Measurements from ENCODE around the gene RXRA. TPM values are rescaled to one million over a fixed set of nuclear protein-coding genes. Genes with fewer than 3 reads are reported as not detected.

Gene RXRA
- total and polyA plus RNA-seq, 2 of the 13 experiments (the other 11 are each of a cell fraction or from before 2014, with no cell fraction given) = 18.9 to 29.2 TPM

DNA sequence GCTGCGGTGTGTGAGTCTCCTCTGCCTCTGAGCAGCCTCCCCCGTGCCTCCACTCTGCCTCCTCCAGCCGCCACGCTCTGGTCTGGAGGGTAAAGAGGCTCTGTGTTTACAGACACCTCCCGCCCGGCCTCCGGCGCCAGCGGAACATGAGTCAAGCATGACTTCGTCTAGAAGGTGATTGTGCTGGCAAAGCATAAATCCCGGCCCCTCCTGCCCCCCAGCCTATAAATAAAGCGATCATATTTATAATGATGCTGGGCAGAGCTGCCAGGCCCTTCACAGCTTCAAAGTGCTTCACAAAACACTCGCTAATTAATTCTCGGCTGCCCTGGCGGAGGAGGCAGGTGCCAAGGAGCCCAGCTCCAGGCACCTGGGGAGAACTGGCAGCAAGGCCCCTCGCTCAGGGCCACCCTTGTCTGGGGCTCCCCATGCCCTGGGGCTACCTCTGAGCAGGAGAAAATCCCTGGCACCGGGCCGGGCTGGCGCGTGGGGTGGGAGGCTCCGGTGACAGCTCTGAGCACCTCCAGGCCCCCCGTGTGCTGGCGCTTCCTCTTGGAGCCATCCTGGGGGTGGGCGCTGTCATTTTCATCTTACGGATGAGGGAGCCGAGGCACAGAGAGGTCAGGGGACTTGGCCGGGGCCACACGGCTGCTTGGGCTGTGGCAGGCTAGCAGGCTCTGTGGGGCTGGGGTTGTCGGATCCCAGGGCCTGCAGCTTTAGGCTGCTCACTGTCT lies 87.8 kb downstream of the RXRA start (continued):
- TF ChIP-seq, protein P1, sequence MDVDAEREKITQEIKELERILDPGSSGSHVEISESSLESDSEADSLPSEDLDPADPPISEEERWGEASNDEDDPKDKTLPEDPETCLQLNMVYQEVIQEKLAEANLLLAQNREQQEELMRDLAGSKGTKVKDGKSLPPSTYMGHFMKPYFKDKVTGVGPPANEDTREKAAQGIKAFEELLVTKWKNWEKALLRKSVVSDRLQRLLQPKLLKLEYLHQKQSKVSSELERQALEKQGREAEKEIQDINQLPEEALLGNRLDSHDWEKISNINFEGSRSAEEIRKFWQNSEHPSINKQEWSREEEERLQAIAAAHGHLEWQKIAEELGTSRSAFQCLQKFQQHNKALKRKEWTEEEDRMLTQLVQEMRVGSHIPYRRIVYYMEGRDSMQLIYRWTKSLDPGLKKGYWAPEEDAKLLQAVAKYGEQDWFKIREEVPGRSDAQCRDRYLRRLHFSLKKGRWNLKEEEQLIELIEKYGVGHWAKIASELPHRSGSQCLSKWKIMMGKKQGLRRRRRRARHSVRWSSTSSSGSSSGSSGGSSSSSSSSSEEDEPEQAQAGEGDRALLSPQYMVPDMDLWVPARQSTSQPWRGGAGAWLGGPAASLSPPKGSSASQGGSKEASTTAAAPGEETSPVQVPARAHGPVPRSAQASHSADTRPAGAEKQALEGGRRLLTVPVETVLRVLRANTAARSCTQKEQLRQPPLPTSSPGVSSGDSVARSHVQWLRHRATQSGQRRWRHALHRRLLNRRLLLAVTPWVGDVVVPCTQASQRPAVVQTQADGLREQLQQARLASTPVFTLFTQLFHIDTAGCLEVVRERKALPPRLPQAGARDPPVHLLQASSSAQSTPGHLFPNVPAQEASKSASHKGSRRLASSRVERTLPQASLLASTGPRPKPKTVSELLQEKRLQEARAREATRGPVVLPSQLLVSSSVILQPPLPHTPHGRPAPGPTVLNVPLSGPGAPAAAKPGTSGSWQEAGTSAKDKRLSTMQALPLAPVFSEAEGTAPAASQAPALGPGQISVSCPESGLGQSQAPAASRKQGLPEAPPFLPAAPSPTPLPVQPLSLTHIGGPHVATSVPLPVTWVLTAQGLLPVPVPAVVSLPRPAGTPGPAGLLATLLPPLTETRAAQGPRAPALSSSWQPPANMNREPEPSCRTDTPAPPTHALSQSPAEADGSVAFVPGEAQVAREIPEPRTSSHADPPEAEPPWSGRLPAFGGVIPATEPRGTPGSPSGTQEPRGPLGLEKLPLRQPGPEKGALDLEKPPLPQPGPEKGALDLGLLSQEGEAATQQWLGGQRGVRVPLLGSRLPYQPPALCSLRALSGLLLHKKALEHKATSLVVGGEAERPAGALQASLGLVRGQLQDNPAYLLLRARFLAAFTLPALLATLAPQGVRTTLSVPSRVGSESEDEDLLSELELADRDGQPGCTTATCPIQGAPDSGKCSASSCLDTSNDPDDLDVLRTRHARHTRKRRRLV (CRISPR knock-in tag; IDR thresholded peaks at IDR 0.05) = no peak
- TF ChIP-seq EP300 (IDR thresholded peaks at IDR 0.05; ENCODE audit: low read depth in 2 of 2, low read length in 2 of 2) (no peak), EP300 (CRISPR knock-in tag; IDR thresholded peaks at IDR 0.05; ENCODE audit: borderline replicate concordance) (no peak), DR1 (CRISPR knock-in tag; IDR thresholded peaks at IDR 0.05) (no peak), AGO2 (optimal IDR thresholded peaks at IDR 0.05; ENCODE audit: low read depth, low read length) (no peak), KDM2A (CRISPR knock-in tag; IDR thresholded peaks at IDR 0.05; ENCODE audit: borderline replicate concordance, low read depth) (no peak), ZNF136 (CRISPR knock-in tag; IDR thresholded peaks at IDR 0.05; ENCODE audit: low read depth) (no peak)
- TF ChIP-seq, protein P2, sequence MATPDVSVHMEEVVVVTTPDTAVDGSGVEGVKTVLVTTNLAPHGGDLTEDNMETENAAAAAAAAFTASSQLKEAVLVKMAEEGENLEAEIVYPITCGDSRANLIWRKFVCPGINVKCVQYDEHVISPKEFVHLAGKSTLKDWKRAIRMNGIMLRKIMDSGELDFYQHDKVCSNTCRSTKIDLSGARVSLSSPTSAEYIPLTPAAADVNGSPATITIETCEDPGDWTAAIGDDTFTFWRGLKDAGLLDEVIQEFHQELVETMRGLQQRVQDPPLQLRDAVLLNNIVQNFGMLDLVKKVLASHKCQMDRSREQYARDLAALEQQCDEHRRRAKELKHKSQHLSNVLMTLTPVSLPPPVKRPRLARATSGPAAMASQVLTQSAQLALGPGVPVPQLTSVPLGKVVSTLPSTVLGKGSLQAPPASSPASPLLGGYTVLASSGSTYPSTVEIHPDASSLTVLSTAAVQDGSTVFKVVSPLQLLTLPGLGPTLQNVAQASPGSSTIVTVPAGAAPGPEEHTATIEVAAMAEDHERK (CRISPR knock-in tag; IDR thresholded peaks at IDR 0.05; ENCODE audit: low read depth) = no peak
